Smooth muscle cell (in vitro differentiated cells): Measurements from ENCODE around the gene KCTD21. TPM values are rescaled to one million over a fixed set of nuclear protein-coding genes. Genes with fewer than 3 reads are reported as not detected.

Experiments
- DNase-seq: peaks from one replicate; lab custom pipeline; 2025; ENCODE audit not compliant: unreplicated experiment; lab: John Stamatoyannopoulos, UW
- H2AFZ ChIP-seq: fragments of 200-600 bp; sonication (generic); 2 replicates; pipeline ENCODE4 v1.6.0; 2016; ENCODE audit warnings: antibody characterized with exemption, low read depth, mild to moderate bottlenecking
- H3F3A ChIP-seq: fragments of 200-600 bp; sonication (generic); 2 replicates; pipeline ENCODE4 v1.6.0; 2017; ENCODE audit warnings: antibody characterized with exemption, low read depth
- H3K27ac ChIP-seq: fragments of 200-600 bp; sonication (generic); 2 replicates; pipeline ENCODE4 v1.5.1; 2016; ENCODE audit warnings: low read depth, mild to moderate bottlenecking
- H3K27me3 ChIP-seq: fragments of 200-600 bp; sonication (generic); 2 replicates; pipeline ENCODE4 v1.6.1; 2016; ENCODE audit warnings: low read depth, mild to moderate bottlenecking
- H3K36me3 ChIP-seq: fragments of 200-600 bp; sonication (generic); 2 replicates; pipeline ENCODE4 v1.5.1; 2016; ENCODE audit warnings: low read depth
- H3K4me1 ChIP-seq: fragments of 200-600 bp; sonication (generic); 2 replicates; pipeline ENCODE4 v1.5.1; 2016; ENCODE audit warnings: low read depth
- H3K4me2 ChIP-seq: fragments of 200-600 bp; sonication (generic); 2 replicates; pipeline ENCODE4 v1.6.0; 2016; ENCODE audit warnings: mild to moderate bottlenecking
- H3K4me3 ChIP-seq: fragments of 200-600 bp; sonication (generic); 2 replicates; pipeline ENCODE4 v1.5.1; 2016; ENCODE audit warnings: mild to moderate bottlenecking
- H3K79me2 ChIP-seq: fragments of 200-600 bp; sonication (generic); 2 replicates; pipeline ENCODE4 v1.6.0; 2016; ENCODE audit warnings: low read depth, mild to moderate bottlenecking
- H3K9ac ChIP-seq: fragments of 200-600 bp; sonication (generic); 2 replicates; pipeline ENCODE4 v1.6.0; 2016; ENCODE audit warnings: low read depth
- H3K9me3 ChIP-seq: fragments of 200-600 bp; sonication (generic); replicated peaks from 2 replicates; pipeline ENCODE4 v1.5.1; 2016; ENCODE audit warnings: low read depth
- H4K20me1 ChIP-seq: fragments of 200-600 bp; sonication (generic); 2 replicates; pipeline ENCODE4 v1.6.0; 2016; ENCODE audit warnings: low read depth
- CTCF ChIP-seq: fragments of 200-600 bp; sonication (generic); IDR thresholded peaks from 2 replicates; pipeline ENCODE4 v1.5.1; 2017; ENCODE audit warnings: borderline replicate concordance, mild to moderate bottlenecking, antibody characterized with exemption; ENCODE audit not compliant: insufficient read depth, poor library complexity, severe bottlenecking
- WGBS: methylation state at CpG from one replicate; pipeline ENCODE4 v1.1.7; 2016; ENCODE audit warnings: low lambda C conversion rate; 5-methylcytosine and 5-hydroxymethylcytosine counted together
- polyA plus RNA-seq: library from polyadenylated mRNA; unstranded; fragments of >200 nt; fragmentation: Nextera tagmentation; extraction: Ambion mirVana; gene quantifications from 2 replicates; pipeline ENCODE4 v1.2.1, GENCODE V29; 2016
- total RNA-seq: library from RNA; depleted of rRNA; stranded (reverse); fragments of >200 nt; gene quantifications from 2 replicates; pipeline ENCODE4 v1.2.3, GENCODE V29; 2014

The KCTD21 gene
- total and polyA plus RNA-seq, 2 experiments from 2014 or later = 4.9 to 23.5 TPM

- Histone ChIP-seq H3K4me1 (peaks cover 2% of the 10 kb centered on the region), H3F3A (no peaks in the 10 kb centered on the region), H3K4me3 (no peak overlapping the region), H3K9me3 (no peaks in the 10 kb centered on the region), H3K36me3 (no peaks in the 10 kb centered on the region), H3K4me2 (no peak overlapping the region), H3K27ac (no peak overlapping the region), H3K9ac (no peak overlapping the region), H2AFZ (no peak overlapping the region), H3K79me2 (peaks cover 22% of the 10 kb centered on the region), H3K27me3 (no peaks in the 10 kb centered on the region), H4K20me1 (peaks cover 88% of the 10 kb centered on the region)
- 91% methylated on average over 8 of the region's 8 CpGs for WGBS
- no peak for DNase-seq
- no peak for TF ChIP-seq CTCF
Measured at GRCh38 chr11:78197816-78198215, 9.4 kb upstream of the KCTD21 start.

- no peak overlapping the region for H3K27ac ChIP-seq
- H3K79me2 ChIP-seq = peaks cover 22% of the 10 kb centered on the region
- H4K20me1 ChIP-seq = peaks cover 95% of the 10 kb centered on the region
- H3K9me3 ChIP-seq = no peaks in the 10 kb centered on the region
- H3K4me3 ChIP-seq = no peak overlapping the region
- no peak overlapping the region for H2AFZ ChIP-seq
- no peak for TF ChIP-seq CTCF
- H3K4me1 ChIP-seq = peaks cover 2% of the 10 kb centered on the region
- DNase-seq = no peak
- H3K9ac ChIP-seq = no peak overlapping the region
- H3K27me3 ChIP-seq = no peaks in the 10 kb centered on the region
- no peak overlapping the region for H3K4me2 ChIP-seq
- no peaks in the 10 kb centered on the region for H3F3A ChIP-seq
- no peaks in the 10 kb centered on the region for H3K36me3 ChIP-seq
- over 99% methylated on average over 40 of the region's 40 CpGs for WGBS
Measured at GRCh38 chr11:78196661-78197091, 8.2 kb upstream of the KCTD21 start.

- H3K79me2 ChIP-seq = peaks cover 27% of the 10 kb centered on the region
- 99% methylated on average over 39 of the region's 60 CpGs for WGBS
Measured at GRCh38 chr11:78195917-78196560, 7.6 kb upstream of the KCTD21 start.

More at GRCh38 chr11:78195917-78196560, 7.6 kb upstream of the KCTD21 start:
- no peak overlapping the region for H3K4me2 ChIP-seq
- no peaks in the 10 kb centered on the region for H3K27me3 ChIP-seq
- DNase-seq = no peak
- no peaks in the 10 kb centered on the region for H3K9me3 ChIP-seq
- H3K27ac ChIP-seq = no peak overlapping the region
- H4K20me1 ChIP-seq = peaks cover 94% of the 10 kb centered on the region
- no peaks in the 10 kb centered on the region for H3F3A ChIP-seq
- peaks cover 2% of the 10 kb centered on the region for H3K4me1 ChIP-seq
- H3K4me3 ChIP-seq = no peak overlapping the region
- H3K36me3 ChIP-seq = no peaks in the 10 kb centered on the region
- no peak overlapping the region for H2AFZ ChIP-seq
- no peak for TF ChIP-seq CTCF
- no peak overlapping the region for H3K9ac ChIP-seq
